H9 (cell line): Measurements from ENCODE around the gene DIS3L2. TPM values are rescaled to one million over a fixed set of nuclear protein-coding genes. Genes with fewer than 3 reads are reported as not detected.

ENCODE experiments used
- DNase-seq: peaks from one replicate; pipeline ENCODE4 v3.0.0-alpha.2; 2017
- H2AFZ ChIP-seq: one replicate; pipeline ENCODE4 v1.6.1; 2013; ENCODE audit warnings: mild to moderate bottlenecking, low read length, control low read depth, moderate library complexity
- H2AK5ac ChIP-seq: 2 replicates; pipeline ENCODE4 v1.6.1; 2013; ENCODE audit warnings: low read length, control low read depth, mixed read lengths; ENCODE audit not compliant: insufficient read length
- H2BK120ac ChIP-seq: one replicate; pipeline ENCODE4 v1.6.1; 2013; ENCODE audit warnings: low read depth, mild to moderate bottlenecking, low read length, control low read depth, inconsistent platforms; ENCODE audit not compliant: poor library complexity, severe bottlenecking
- H2BK12ac ChIP-seq: 2 replicates; pipeline ENCODE4 v1.6.1; 2013; ENCODE audit warnings: low read length, control low read depth, mixed read lengths, low read depth; ENCODE audit not compliant: insufficient read length
- H2BK15ac ChIP-seq: 2 replicates; pipeline ENCODE4 v1.6.1; 2013; ENCODE audit warnings: low read depth, low read length, control low read depth
- H2BK20ac ChIP-seq: one replicate; pipeline ENCODE4 v1.6.1; 2013; ENCODE audit warnings: low read depth, mild to moderate bottlenecking, low read length, control low read depth, inconsistent platforms; ENCODE audit not compliant: poor library complexity, severe bottlenecking
- H2BK5ac ChIP-seq: 2 replicates; pipeline ENCODE4 v1.6.1; 2013; ENCODE audit warnings: low read length, control low read depth, mixed read lengths; ENCODE audit not compliant: insufficient read length
- H3K14ac ChIP-seq: 2 replicates; pipeline ENCODE4 v1.6.1; 2013; ENCODE audit warnings: low read length, control low read depth; ENCODE audit not compliant: insufficient read depth
- H3K18ac ChIP-seq: 2 replicates; pipeline ENCODE4 v1.6.1; 2013; ENCODE audit warnings: low read depth, mild to moderate bottlenecking, mixed read lengths, low read length, control low read depth; ENCODE audit not compliant: insufficient read length
- H3K23ac ChIP-seq: 2 replicates; pipeline ENCODE4 v1.6.1; 2013; ENCODE audit warnings: low read length, control low read depth, mixed read lengths, low read depth; ENCODE audit not compliant: insufficient read length
- H3K23me2 ChIP-seq: 2 replicates; pipeline ENCODE4 v1.6.1; 2013; ENCODE audit warnings: low read depth, mild to moderate bottlenecking, mixed read lengths, low read length, control low read depth; ENCODE audit not compliant: insufficient read length, poor library complexity, severe bottlenecking
- H3K27ac ChIP-seq: 2 replicates; pipeline ENCODE4 v1.5.1; 2013; ENCODE audit warnings: low read length, control low read depth, mixed read lengths, low read depth; ENCODE audit not compliant: insufficient read length
- H3K27me3 ChIP-seq: 2 replicates; pipeline ENCODE4 v1.6.1; 2013; ENCODE audit warnings: low read length, control low read depth, inconsistent platforms; ENCODE audit not compliant: insufficient read depth
- H3K4ac ChIP-seq: 2 replicates; pipeline ENCODE4 v1.6.1; 2013; ENCODE audit warnings: low read depth, mild to moderate bottlenecking, control low read depth, inconsistent platforms, low read length, moderate library complexity
- H3K4me1 ChIP-seq: 2 replicates; pipeline ENCODE4 v1.6.1; 2013; ENCODE audit warnings: low read length, control low read depth, inconsistent platforms; ENCODE audit not compliant: insufficient read depth
- H3K4me2 ChIP-seq: 2 replicates; pipeline ENCODE4 v1.6.1; 2013; ENCODE audit warnings: low read length, control low read depth, mixed read lengths; ENCODE audit not compliant: insufficient read length, insufficient read depth
- H3K56ac ChIP-seq: 2 replicates; pipeline ENCODE4 v1.6.1; 2013; ENCODE audit warnings: low read depth, mild to moderate bottlenecking, mixed read lengths, low read length, control low read depth; ENCODE audit not compliant: insufficient read length
- H3K79me1 ChIP-seq: 2 replicates; pipeline ENCODE4 v1.6.1; 2013; ENCODE audit warnings: low read depth, mild to moderate bottlenecking, moderate library complexity, low read length, control low read depth, inconsistent platforms; ENCODE audit not compliant: insufficient read depth, poor library complexity, severe bottlenecking
- H3K79me2 ChIP-seq: 2 replicates; pipeline ENCODE4 v1.6.1; 2013; ENCODE audit warnings: low read length, control low read depth, inconsistent platforms; ENCODE audit not compliant: insufficient read depth
- H3K9ac ChIP-seq: 2 replicates; pipeline ENCODE4 v1.6.1; 2013; ENCODE audit warnings: low read length, control low read depth, mixed read lengths; ENCODE audit not compliant: insufficient read length; ENCODE audit errors: extremely low read depth
- H3K9me3 ChIP-seq: one replicate; pipeline ENCODE4 v1.6.1; 2013; ENCODE audit warnings: low read depth, low read length, inconsistent platforms; ENCODE audit not compliant: control insufficient read depth
- H3T11ph ChIP-seq: one replicate; pipeline ENCODE4 v1.6.1; 2013; ENCODE audit warnings: mild to moderate bottlenecking, low read length, control low read depth, inconsistent platforms
- H4K20me1 ChIP-seq: one replicate; pipeline ENCODE4 v1.6.1; 2013; ENCODE audit not compliant: control insufficient read depth, insufficient read length, insufficient read depth
- H4K5ac ChIP-seq: 2 replicates; pipeline ENCODE4 v1.6.1; 2013; ENCODE audit warnings: low read depth, mild to moderate bottlenecking, mixed read lengths, low read length, control low read depth; ENCODE audit not compliant: insufficient read length
- H4K8ac ChIP-seq: replicated peaks from 2 replicates; pipeline ENCODE4 v1.6.1; 2013; ENCODE audit warnings: low read length, control low read depth, mixed read lengths, low read depth; ENCODE audit not compliant: insufficient read length
- H4K91ac ChIP-seq: 2 replicates; pipeline ENCODE4 v1.6.1; 2013; ENCODE audit warnings: low read depth, mild to moderate bottlenecking, moderate library complexity, mixed read lengths, low read length, control low read depth; ENCODE audit not compliant: insufficient read length
- H3K27ac Mint-ChIP-seq, 3 experiments: 2 replicates in 2 of 3; 3 replicates in 1 of 3; pipeline ENCODE4 v1.8.0; 2020 to 2021; ENCODE audit warnings: mixed read lengths in 3 of 3, mild to moderate bottlenecking in 1 of 3, moderate library complexity in 1 of 3
- H3K27me3 Mint-ChIP-seq: 2 replicates; pipeline ENCODE4 v1.8.0; 2021; ENCODE audit warnings: low read depth, mild to moderate bottlenecking, moderate library complexity, mixed read lengths
- H3K36me3 Mint-ChIP-seq, 3 experiments: 2 replicates in 2 of 3; 3 replicates in 1 of 3; pipeline ENCODE4 v1.8.0; 2020 to 2021; ENCODE audit warnings: low read depth in 3 of 3, mixed read lengths in 3 of 3; ENCODE audit not compliant: insufficient read depth in 1 of 3
- H3K4me1 Mint-ChIP-seq, 2 experiments: 2 replicates each; pipeline ENCODE4 v1.8.0; 2020; ENCODE audit warnings: mixed read lengths in 2 of 2
- H3K4me3 Mint-ChIP-seq, 2 experiments: 2 replicates in 1 of 2; 3 replicates in 1 of 2; pipeline ENCODE4 v1.8.0; 2020 to 2021; ENCODE audit warnings: mild to moderate bottlenecking in 2 of 2, mixed read lengths in 2 of 2, moderate library complexity in 1 of 2
- H3K9me3 Mint-ChIP-seq, 2 experiments: 2 replicates in 1 of 2; 3 replicates in 1 of 2; pipeline ENCODE4 v1.8.0; 2020; ENCODE audit warnings: mild to moderate bottlenecking in 2 of 2, mixed read lengths in 2 of 2, moderate library complexity in 1 of 2
- CTCF ChIP-seq: fragments of 200-600 bp; sonication (generic); conservative IDR thresholded peaks from 3 replicates; pipeline ENCODE4 v1.8.0; 2021; ENCODE audit warnings: antibody characterized with exemption, mild to moderate bottlenecking
- WGBS: extraction: QIAGEN DNeasy Blood & Tissue Kit; methylation state at CpG from one replicate; pipeline ENCODE4 v1.1.7; 2013; ENCODE audit warnings: missing lambda C conversion rate, low lambda C conversion rate, mixed read lengths; ENCODE audit not compliant: insufficient read length; ENCODE audit errors: extremely low coverage; 5-methylcytosine and 5-hydroxymethylcytosine counted together
- total RNA-seq: library from RNA; stranded (reverse); gene quantifications from 2 replicates; pipeline ENCODE4 v1.2.1, GENCODE V29; 2021

The DIS3L2 gene
- total RNA-seq, 1 experiment from 2014 or later: 28.1 TPM

- Mint-ChIP-seq H3K9me3 (peaks cover 12 to 22% of the 10 kb centered on the region in 2 experiments), H3K4me3 (no peak overlapping the region), H3K4me1 (no peaks in the 10 kb centered on the region), H3K27me3 (peaks cover 10% of the 10 kb centered on the region), H3K36me3 (peaks cover 5 to 12% (median 9%) of the 10 kb centered on the region in 3 experiments; a peak in 6 of 7 replicates), H3K27ac (no peak overlapping the region)
- H2AK5ac ChIP-seq: no peak overlapping the region
- H3K4me2 ChIP-seq: no peak overlapping the region
- H2AFZ ChIP-seq: no peak overlapping the region
- no peak overlapping the region for H3K18ac ChIP-seq
- H3K4ac ChIP-seq: no peak overlapping the region
- no peak overlapping the region for H4K91ac ChIP-seq
- H3T11ph ChIP-seq: no peak overlapping the region
- no peak overlapping the region for H2BK20ac ChIP-seq
- no peaks in the 10 kb centered on the region for H4K20me1 ChIP-seq
- no peaks in the 10 kb centered on the region for H3K79me1 ChIP-seq
- H2BK5ac ChIP-seq: no peak overlapping the region
- TF ChIP-seq CTCF: no peak
- H3K9me3 ChIP-seq: no peaks in the 10 kb centered on the region
- no peak overlapping the region for H3K27ac ChIP-seq
- peaks cover 16% of the 10 kb centered on the region; the same call in 1 of the 2 replicates for H3K27me3 ChIP-seq
- H4K8ac ChIP-seq: no peak overlapping the region
- no peaks in the 10 kb centered on the region for H3K23me2 ChIP-seq
- no peaks in the 10 kb centered on the region for H3K4me1 ChIP-seq
- no peak overlapping the region for H2BK12ac ChIP-seq
- no peak overlapping the region for H3K9ac ChIP-seq
- DNase-seq: no peak
- H3K23ac ChIP-seq: no peak overlapping the region
- no peak overlapping the region for H3K14ac ChIP-seq
- no peak overlapping the region for H2BK15ac ChIP-seq
- no peak overlapping the region for H2BK120ac ChIP-seq
- no CpG with 5 or more reads among the region's 8 CpGs for WGBS
- no peak overlapping the region for H4K5ac ChIP-seq
- no peaks in the 10 kb centered on the region for H3K79me2 ChIP-seq
- no peak overlapping the region for H3K56ac ChIP-seq
Measured at GRCh38 chr2:232353096-232353495, 391.6 kb downstream of the DIS3L2 start.
